Measurements from ENCODE around the gene ARHGAP28. TPM values are rescaled to one million over a fixed set of nuclear protein-coding genes. Genes with fewer than 3 reads are reported as not detected.
A peak's percentile ranks its signal among the peaks of the same experiment; 100 is the strongest.

The ARHGAP28 gene
- total RNA-seq, 3 donors from 2014 or later, result 7.3 to 13.0 (median 10.8) TPM

DNA sequence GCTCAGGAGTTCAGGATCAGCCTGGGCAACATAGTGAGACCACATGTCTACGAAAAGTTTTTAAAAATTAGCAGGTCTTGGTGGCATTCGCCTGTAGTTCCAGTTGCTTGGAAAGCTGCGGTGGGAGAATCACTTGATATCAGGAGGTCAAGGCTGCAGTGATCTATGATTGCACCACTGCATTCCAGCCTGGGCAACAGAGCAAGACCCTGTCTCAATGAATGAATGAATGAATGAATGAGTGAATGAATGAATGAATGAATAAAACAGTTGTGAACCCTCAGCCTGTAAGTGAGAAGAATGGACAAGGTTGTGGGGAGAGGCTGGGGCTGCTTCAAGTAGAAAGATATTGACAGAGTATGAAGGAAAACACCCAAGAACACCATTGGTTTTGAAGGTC lies 48.0 kb downstream of the ARHGAP28 start:
- TF ChIP-seq POLR2AphosphoS5 (IDR thresholded peaks at IDR 0.05), result no peak
- TF ChIP-seq POLR2A (IDR thresholded peaks at IDR 0.05), result no peak
- TF ChIP-seq, protein P1, sequence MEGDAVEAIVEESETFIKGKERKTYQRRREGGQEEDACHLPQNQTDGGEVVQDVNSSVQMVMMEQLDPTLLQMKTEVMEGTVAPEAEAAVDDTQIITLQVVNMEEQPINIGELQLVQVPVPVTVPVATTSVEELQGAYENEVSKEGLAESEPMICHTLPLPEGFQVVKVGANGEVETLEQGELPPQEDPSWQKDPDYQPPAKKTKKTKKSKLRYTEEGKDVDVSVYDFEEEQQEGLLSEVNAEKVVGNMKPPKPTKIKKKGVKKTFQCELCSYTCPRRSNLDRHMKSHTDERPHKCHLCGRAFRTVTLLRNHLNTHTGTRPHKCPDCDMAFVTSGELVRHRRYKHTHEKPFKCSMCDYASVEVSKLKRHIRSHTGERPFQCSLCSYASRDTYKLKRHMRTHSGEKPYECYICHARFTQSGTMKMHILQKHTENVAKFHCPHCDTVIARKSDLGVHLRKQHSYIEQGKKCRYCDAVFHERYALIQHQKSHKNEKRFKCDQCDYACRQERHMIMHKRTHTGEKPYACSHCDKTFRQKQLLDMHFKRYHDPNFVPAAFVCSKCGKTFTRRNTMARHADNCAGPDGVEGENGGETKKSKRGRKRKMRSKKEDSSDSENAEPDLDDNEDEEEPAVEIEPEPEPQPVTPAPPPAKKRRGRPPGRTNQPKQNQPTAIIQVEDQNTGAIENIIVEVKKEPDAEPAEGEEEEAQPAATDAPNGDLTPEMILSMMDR (IDR thresholded peaks at IDR 0.05), result no peak
- intact Hi-C loops (cut with DNase I; ENCODE audit: low total_unique reads), result no loop called here
- DNase-seq (ENCODE audit: low spot score in 2 of 2), result no peak
- Histone ChIP-seq H3K36me3 (no peaks in the 10 kb centered on the region), H3K9me3 (no peaks in the 10 kb centered on the region), H3K4me1 (peaks cover 2 to 7% of the 10 kb centered on the region in 2 donors), H3K27ac (no peak overlapping the region), H3K4me3 (no peak overlapping the region), H3K27me3 (no peaks in the 10 kb centered on the region)

DNA sequence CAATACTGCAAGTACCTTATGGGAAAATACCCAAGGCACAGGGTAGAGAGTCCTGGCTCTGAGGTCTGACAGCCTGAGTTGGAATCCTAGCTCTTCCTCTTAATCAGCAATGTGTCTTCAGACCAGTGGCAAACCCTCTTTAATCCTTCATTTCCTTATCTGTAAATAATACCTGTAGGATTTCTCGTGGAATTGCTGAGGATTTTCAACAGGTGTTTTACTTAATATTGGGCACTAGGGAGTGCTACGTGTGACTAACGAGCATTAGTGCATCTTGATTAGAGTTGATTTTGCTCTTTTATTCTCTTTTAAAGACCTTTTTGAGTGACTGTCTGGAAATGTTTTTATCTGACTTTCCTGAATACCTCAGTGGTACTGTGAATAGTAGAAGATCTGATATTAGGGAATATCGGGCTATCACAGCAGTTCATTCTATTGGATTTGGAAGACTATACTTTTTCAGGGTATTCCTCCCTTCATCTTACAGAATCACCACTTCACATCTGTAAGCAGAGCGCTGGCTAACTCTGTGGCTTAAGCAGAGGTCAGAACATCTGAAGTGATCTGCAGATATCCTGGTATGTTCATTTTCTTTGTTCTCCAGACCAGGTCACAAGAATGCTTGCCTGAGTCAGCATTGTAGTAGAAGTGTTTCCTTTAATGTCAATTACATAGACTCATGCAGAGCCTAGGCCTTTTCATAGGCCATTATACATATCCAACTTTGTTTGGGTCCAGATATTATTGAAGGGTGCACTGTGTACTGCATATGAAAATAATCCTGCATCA lies 49.1 kb downstream of the ARHGAP28 start:
- no peak for TF ChIP-seq POLR2AphosphoS5 (IDR thresholded peaks at IDR 0.05)
- TF ChIP-seq, protein P1 (IDR thresholded peaks at IDR 0.05), result no peak
- no peak for TF ChIP-seq POLR2A (IDR thresholded peaks at IDR 0.05)

DNA sequence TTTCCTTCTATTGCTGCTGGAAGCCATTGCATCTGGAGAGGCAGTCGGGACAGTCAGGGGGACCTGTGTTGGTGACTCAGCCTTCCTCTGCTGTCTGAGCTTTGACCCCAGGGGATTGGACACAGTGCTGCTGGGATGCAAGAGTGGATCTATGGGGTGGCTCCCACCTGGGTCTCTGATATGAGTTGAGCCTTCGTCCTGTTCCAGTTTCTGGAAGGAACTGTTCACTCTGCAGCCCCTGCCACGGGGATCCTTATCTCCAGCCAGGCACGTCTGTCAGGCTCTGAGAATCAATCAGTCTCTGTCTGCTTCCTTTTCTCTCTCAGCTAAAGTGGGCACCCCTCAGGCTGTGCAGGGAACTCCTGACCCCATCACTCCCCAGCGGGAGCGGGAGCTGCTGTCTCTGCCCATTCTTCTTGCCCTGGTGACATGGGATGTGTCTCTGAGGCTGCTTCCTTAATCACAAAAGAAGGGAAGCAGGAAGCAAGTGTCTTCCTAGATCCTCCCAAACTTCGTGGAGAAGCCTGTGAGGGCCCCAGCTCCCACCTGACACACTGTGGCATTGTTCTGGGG lies 51.7 kb downstream of the ARHGAP28 start:
- DNase-seq (ENCODE audit: low spot score in 2 of 2), result no peak
- H3K4me3 ChIP-seq, result peak overlapping the region in 1 of 3 donors; percentile 33
- peaks cover 2 to 7% of the 10 kb centered on the region in 2 donors for H3K4me1 ChIP-seq
- H3K27me3 ChIP-seq, result no peaks in the 10 kb centered on the region
- H3K27ac ChIP-seq, result peak overlapping the region; percentile 38 to 83
- no peaks in the 10 kb centered on the region for H3K36me3 ChIP-seq
- intact Hi-C loops (cut with DNase I; ENCODE audit: low total_unique reads), result no loop called here
- TF ChIP-seq POLR2A (IDR thresholded peaks at IDR 0.05) (no peak), POLR2AphosphoS5 (IDR thresholded peaks at IDR 0.05) (no peak)
- TF ChIP-seq, protein P1 (IDR thresholded peaks at IDR 0.05), result no peak
- no peaks in the 10 kb centered on the region for H3K9me3 ChIP-seq

More for the DNA sequence above, 49.1 kb downstream of the ARHGAP28 start:
- peaks cover 2 to 7% of the 10 kb centered on the region in 2 donors for H3K4me1 ChIP-seq
- intact Hi-C loops (cut with DNase I; ENCODE audit: low total_unique reads), result no loop called here
- no peaks in the 10 kb centered on the region for H3K27me3 ChIP-seq
- H3K27ac ChIP-seq, result no peak overlapping the region
- DNase-seq (ENCODE audit: low spot score in 2 of 2), result no peak
- H3K36me3 ChIP-seq, result no peaks in the 10 kb centered on the region
- no peaks in the 10 kb centered on the region for H3K9me3 ChIP-seq
- H3K4me3 ChIP-seq, result no peak overlapping the region

DNA sequence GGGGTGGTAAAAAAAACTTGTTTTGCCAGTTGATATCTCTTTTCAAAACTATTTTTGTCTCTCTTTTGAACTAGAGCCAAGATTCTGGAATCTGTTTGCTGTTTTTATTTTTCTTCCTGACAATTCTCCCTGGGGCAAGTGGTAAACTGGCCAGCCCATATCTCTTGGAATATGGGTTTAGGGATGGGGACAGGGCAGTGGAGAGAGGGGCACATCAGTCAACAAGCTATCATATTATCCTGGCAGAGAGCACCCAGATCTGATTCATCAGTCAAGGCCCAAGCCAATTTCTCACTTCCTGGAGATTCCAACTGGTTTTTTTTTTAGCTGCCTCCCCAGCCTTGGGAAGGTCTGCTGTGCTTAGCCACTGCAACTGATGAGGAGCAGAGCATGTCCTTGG lies 52.3 kb downstream of the ARHGAP28 start:
- no peaks in the 10 kb centered on the region for H3K9me3 ChIP-seq
- no peak overlapping the region for H3K4me3 ChIP-seq
- H3K36me3 ChIP-seq, result no peaks in the 10 kb centered on the region
- H3K27me3 ChIP-seq, result no peaks in the 10 kb centered on the region
- TF ChIP-seq, protein P1 (IDR thresholded peaks at IDR 0.05), result no peak
- TF ChIP-seq POLR2A (IDR thresholded peaks at IDR 0.05) (no peak), POLR2AphosphoS5 (IDR thresholded peaks at IDR 0.05) (peak in 1 of 3 donors; percentile 22)
- no peak for DNase-seq (ENCODE audit: low spot score in 2 of 2)
- peak overlapping the region; percentile 38 to 83 for H3K27ac ChIP-seq
- intact Hi-C loops (cut with DNase I; ENCODE audit: low total_unique reads), result no loop called here
- peaks cover 2 to 7% of the 10 kb centered on the region in 2 donors for H3K4me1 ChIP-seq

DNA sequence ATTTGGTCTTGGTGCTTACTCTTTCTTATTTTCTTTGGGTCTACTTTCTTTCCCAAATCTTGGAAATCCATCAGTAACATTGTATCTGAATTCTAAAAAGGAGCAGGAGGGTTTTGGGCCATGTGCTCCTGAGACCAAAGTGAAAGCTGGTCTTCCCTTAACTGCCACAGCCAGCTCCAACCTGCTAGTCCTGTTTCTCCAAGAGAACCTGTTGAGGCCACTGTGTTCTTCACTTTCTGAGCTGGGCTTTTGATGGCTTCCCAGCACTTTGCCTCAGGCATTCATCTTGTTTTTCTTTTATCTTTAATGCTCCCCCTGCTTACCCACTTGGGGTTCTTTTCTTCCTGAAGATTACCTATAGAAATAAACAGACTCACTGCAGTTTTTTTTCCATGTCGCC lies 53.3 kb downstream of the ARHGAP28 start:
- TF ChIP-seq POLR2A (IDR thresholded peaks at IDR 0.05) (no peak), POLR2AphosphoS5 (IDR thresholded peaks at IDR 0.05) (no peak)
- TF ChIP-seq, protein P1 (IDR thresholded peaks at IDR 0.05), result no peak
- intact Hi-C loops (cut with DNase I; ENCODE audit: low total_unique reads), result no loop called here
- DNase-seq (ENCODE audit: low spot score in 2 of 2), result no peak
- Histone ChIP-seq H3K4me1 (peaks cover 2 to 7% of the 10 kb centered on the region in 2 donors), H3K27me3 (no peaks in the 10 kb centered on the region), H3K36me3 (no peaks in the 10 kb centered on the region), H3K27ac (no peak overlapping the region), H3K4me3 (no peak overlapping the region), H3K9me3 (no peaks in the 10 kb centered on the region)
